DND-41 (cell line): ENCODE results near the gene AATF.

Experiments
- ATAC-seq: fragments of 200-7000 bp; cut with Tn5 transposase; 3 replicates; pipeline ENCODE4 v1.9.1; 2021; ENCODE audit warnings: low read depth; ENCODE audit not compliant: insufficient read depth
- DNase-seq: peaks from one replicate; pipeline ENCODE4 v3.0.0-alpha.2; 2020
- H2AFZ ChIP-seq: 2 replicates; pipeline ENCODE4 v1.6.0; 2012; ENCODE audit warnings: low read depth, low read length
- H3K27ac ChIP-seq: 2 replicates; pipeline ENCODE4 v1.5.1; 2012; ENCODE audit warnings: low read length, inconsistent platforms
- H3K27me3 ChIP-seq: fragments of 200-600 bp; sonication (generic); 2 replicates; pipeline ENCODE4 v1.6.0; 2012; ENCODE audit warnings: low read length, mild to moderate bottlenecking, inconsistent platforms; ENCODE audit not compliant: insufficient read depth, poor library complexity
- H3K36me3 ChIP-seq: 2 replicates; pipeline ENCODE4 v1.5.1; 2012; ENCODE audit warnings: low read length, inconsistent platforms; ENCODE audit not compliant: insufficient read depth
- H3K4me1 ChIP-seq: 2 replicates; pipeline ENCODE4 v1.5.1; 2012; ENCODE audit warnings: mild to moderate bottlenecking, low read length; ENCODE audit not compliant: insufficient read depth
- H3K4me2 ChIP-seq: 2 replicates; pipeline ENCODE4 v1.6.0; 2012; ENCODE audit warnings: mild to moderate bottlenecking, moderate library complexity, low read length, inconsistent platforms; ENCODE audit not compliant: insufficient read depth
- H3K4me3 ChIP-seq, 2 experiments: fragments of 200-600 bp in 1 of 2; shearing (Covaris generic) in 1 of 2; 2 replicates each; pipeline ENCODE4 v1.5.1; 2012 to 2016; ENCODE audit warnings: inconsistent platforms in 2 of 2, low read length in 2 of 2, mild to moderate bottlenecking in 2 of 2, low read depth in 1 of 2, moderate library complexity in 1 of 2
- H3K79me2 ChIP-seq: 2 replicates; pipeline ENCODE4 v1.6.0; 2012; ENCODE audit warnings: low read length, inconsistent platforms; ENCODE audit not compliant: insufficient read depth
- H3K9ac ChIP-seq: 2 replicates; pipeline ENCODE4 v1.6.0; 2012; ENCODE audit warnings: low read depth, mild to moderate bottlenecking, inconsistent platforms, low read length, moderate library complexity
- H3K9me3 ChIP-seq: 2 replicates; pipeline ENCODE4 v1.5.1; 2012; ENCODE audit warnings: low read length, moderate library complexity, mild to moderate bottlenecking, inconsistent platforms; ENCODE audit not compliant: insufficient read depth, severe bottlenecking
- H4K20me1 ChIP-seq: 2 replicates; pipeline ENCODE4 v1.6.0; 2012; ENCODE audit warnings: low read length; ENCODE audit not compliant: insufficient read depth
- EZH2 ChIP-seq: IDR thresholded peaks from 3 replicates; pipeline ENCODE4 v1.6.1; 2012; ENCODE audit warnings: borderline replicate concordance, low read depth, mild to moderate bottlenecking, moderate library complexity, low read length, inconsistent platforms; ENCODE audit not compliant: severe bottlenecking
- TF ChIP-seq, protein P1 (sequence below): IDR thresholded peaks from 2 replicates; pipeline ENCODE4 v1.5.1; 2012; ENCODE audit warnings: borderline replicate concordance, low read length, moderate library complexity, mild to moderate bottlenecking; ENCODE audit not compliant: poor library complexity, severe bottlenecking; ENCODE audit errors: extremely low read depth

AATF gene

DNA sequence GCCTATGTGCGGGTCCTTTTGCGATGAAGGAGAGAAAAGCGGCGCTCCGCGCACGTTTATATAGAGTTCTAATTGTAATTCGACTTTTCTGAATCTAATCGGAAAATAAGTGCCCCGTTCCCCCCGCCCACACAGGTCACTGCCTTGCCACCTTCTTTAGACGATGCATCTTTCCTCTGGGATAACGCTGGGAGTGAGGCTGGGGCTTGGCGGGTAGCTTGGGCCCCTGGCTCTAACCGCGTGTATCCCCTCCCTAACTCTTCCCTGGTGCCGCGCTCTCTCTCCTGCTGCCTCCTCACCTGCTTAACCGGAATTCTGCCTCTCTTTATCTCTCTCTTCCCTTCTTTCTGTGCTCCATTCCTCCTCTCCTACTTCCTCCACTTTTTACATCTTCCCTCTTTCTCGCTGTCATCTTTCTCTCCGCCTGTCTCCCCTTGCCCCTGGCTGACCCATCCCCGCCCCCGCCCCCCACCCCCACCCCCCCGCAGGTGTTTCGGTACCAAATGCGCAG is 8.9 kb upstream of the AATF start:
- no peak overlapping the region for H3K27ac ChIP-seq
- H3K4me3 ChIP-seq = no peak overlapping the region
- H2AFZ ChIP-seq = no peak overlapping the region
- no peaks in the 10 kb centered on the region for H3K36me3 ChIP-seq
- ATAC-seq (no peak), DNase-seq (no peak)
- H3K4me2 ChIP-seq = no peak overlapping the region
- H3K27me3 ChIP-seq = no peaks in the 10 kb centered on the region
- no peak for TF ChIP-seq EZH2
- TF ChIP-seq, protein P1, sequence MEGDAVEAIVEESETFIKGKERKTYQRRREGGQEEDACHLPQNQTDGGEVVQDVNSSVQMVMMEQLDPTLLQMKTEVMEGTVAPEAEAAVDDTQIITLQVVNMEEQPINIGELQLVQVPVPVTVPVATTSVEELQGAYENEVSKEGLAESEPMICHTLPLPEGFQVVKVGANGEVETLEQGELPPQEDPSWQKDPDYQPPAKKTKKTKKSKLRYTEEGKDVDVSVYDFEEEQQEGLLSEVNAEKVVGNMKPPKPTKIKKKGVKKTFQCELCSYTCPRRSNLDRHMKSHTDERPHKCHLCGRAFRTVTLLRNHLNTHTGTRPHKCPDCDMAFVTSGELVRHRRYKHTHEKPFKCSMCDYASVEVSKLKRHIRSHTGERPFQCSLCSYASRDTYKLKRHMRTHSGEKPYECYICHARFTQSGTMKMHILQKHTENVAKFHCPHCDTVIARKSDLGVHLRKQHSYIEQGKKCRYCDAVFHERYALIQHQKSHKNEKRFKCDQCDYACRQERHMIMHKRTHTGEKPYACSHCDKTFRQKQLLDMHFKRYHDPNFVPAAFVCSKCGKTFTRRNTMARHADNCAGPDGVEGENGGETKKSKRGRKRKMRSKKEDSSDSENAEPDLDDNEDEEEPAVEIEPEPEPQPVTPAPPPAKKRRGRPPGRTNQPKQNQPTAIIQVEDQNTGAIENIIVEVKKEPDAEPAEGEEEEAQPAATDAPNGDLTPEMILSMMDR = no peak
- no peaks in the 10 kb centered on the region for H3K9me3 ChIP-seq
- H3K4me1 ChIP-seq = no peaks in the 10 kb centered on the region
- H3K9ac ChIP-seq = no peak overlapping the region
- no peaks in the 10 kb centered on the region for H3K79me2 ChIP-seq
- no peaks in the 10 kb centered on the region for H4K20me1 ChIP-seq

GRCh38 chr17:36940313-36941264 is 8.2 kb upstream of the AATF start:
- H3K4me2 ChIP-seq = no peak overlapping the region
- TF ChIP-seq, protein P1 = no peak
- no peak for TF ChIP-seq EZH2
- H3K4me3 ChIP-seq = no peak overlapping the region
- no peak overlapping the region for H3K27ac ChIP-seq
- H3K36me3 ChIP-seq = no peaks in the 10 kb centered on the region
- no peaks in the 10 kb centered on the region for H3K27me3 ChIP-seq
- no peak overlapping the region for H2AFZ ChIP-seq
- no peak for DNase-seq
- ATAC-seq = no peak
- H3K4me1 ChIP-seq = no peaks in the 10 kb centered on the region
- no peaks in the 10 kb centered on the region for H4K20me1 ChIP-seq
- no peaks in the 10 kb centered on the region for H3K9me3 ChIP-seq
- no peaks in the 10 kb centered on the region for H3K79me2 ChIP-seq
- H3K9ac ChIP-seq = no peak overlapping the region

DNA sequence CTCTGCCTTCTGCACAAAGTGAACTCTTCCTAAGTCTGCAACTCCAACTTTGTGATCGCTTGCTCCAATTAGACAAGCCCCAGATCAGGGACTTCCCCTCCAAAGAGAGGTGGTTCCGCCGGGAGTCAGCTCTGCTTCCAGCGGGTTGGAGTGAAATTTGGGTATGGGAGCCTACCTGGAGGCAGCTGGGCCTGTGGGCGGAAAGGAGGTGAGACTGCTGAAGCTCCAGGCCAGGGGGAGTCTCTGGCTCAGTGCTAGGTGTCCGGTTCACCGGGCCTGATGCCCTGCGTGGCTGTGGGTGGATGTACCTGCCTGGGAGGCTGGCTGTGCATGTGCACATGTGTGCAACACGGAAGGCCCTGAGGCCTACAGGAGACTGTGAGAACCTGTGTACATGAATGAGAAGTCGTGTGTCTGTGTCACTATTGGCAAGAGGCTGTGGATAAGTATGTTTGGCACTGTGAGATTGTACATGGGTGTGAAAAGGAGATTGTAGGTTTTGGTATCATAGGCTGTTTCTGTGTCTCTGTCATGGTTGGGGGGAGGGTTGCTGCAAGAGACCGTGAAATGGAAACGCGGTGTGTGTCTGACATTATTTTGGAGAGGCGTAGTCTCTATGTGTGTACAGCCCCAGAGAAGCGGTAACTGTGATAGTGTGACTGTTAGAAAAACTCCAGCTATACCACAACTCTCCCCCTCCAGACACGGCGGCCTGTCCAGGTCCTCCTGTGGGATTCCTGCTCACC is 7.3 kb upstream of the AATF start:
- no peaks in the 10 kb centered on the region for H3K4me1 ChIP-seq
- no peaks in the 10 kb centered on the region for H3K27me3 ChIP-seq
- no peak overlapping the region for H3K4me3 ChIP-seq

More for the DNA sequence above, 7.3 kb upstream of the AATF start:
- Histone ChIP-seq H3K9me3 (no peaks in the 10 kb centered on the region), H3K4me2 (no peak overlapping the region), H3K27ac (no peak overlapping the region), H4K20me1 (no peaks in the 10 kb centered on the region), H3K36me3 (no peaks in the 10 kb centered on the region), H3K79me2 (no peaks in the 10 kb centered on the region), H2AFZ (no peak overlapping the region), H3K9ac (no peak overlapping the region)
- no peak for ATAC-seq
- no peak for DNase-seq
- TF ChIP-seq, protein P1 = no peak
- no peak for TF ChIP-seq EZH2
